GM12874 (cell line): ENCODE measurements around the gene PGBD4.

Source experiments
- CTCF ChIP-seq: IDR thresholded peaks from 2 replicates; pipeline ENCODE4 v1.5.1; 2011; ENCODE audit warnings: low read depth, mild to moderate bottlenecking, control low read depth, low read length, moderate library complexity; ENCODE audit not compliant: insufficient read depth

Gene PGBD4

GRCh38 chr15:34099914-34100313 lies 2.0 kb upstream of the PGBD4 start:
- no peak for TF ChIP-seq CTCF

DNA sequence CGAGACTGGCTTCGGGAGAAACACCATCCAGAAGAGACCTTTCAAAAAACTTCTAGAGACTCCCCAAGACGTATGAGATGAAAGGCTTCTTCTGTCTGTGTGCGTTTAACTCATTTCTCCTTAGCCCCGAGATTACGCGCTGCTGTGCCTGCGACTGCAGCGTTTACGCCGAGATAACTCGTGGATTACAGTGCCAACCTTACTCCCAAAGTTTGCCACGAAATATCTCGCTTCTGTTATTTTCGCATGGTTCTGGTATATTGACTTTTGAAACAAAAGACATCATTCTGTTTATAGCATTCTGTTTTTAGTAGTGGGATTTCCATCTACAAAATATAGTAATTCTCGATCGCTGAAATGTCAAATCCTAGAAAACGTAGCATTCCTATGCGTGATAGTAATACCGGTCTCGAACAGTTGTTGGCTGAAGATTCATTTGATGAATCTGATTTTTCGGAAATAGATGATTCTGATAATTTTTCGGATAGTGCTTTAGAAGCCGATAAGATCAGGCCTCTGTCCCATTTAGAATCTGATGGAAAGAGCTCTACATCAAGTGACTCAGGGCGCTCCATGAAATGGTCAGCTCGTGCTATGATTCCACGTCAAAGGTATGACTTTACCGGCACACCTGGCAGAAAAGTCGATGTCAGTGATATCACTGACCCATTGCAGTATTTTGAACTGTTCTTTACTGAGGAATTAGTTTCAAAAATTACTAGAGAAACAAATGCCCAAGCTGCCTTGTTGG lies 467 bp downstream of the PGBD4 start:
- no peak for TF ChIP-seq CTCF

DNA sequence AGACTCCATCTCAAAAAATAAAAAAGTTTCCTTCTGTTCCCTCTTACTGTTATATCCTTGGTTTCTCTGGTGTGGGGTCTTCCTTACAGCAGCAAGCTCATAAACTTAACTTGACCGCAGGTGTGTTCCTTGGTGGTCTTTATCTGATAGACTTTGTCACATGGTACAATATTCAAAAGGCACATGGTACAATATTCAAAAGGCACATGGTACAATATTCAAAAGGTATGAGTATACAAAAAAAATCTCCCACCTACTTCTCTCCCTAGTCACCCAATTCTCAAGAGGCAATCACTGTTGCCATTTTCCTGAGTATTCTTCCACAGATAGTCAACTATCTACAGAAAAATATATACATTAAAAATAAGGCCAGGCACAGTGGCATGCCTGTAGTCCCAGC lies 4.5 kb downstream of the PGBD4 start:
- TF ChIP-seq CTCF, result no peak

DNA sequence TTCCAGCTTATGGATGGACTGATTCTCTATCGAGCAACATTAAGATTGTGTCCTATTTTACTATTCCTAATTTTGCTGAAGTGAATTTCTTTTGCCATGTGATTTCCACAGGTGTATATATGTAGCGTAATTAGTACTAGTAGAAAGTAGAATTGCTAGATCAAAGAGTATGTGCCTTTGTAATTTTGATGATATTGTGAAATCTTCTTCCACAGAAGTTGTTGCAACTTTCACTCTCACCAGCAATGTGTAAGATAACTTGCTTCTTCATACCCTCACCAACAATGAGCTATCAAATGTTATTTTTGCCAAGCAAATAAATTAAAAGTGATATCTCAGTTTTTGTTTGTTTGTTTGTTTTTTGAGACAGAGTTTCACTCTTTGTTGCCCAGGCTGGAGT lies 5.4 kb downstream of the PGBD4 start:
- TF ChIP-seq CTCF, result no peak

- peak; percentile 53; the same call in 1 of the 2 replicates for TF ChIP-seq CTCF
Observed at GRCh38 chr15:34109797-34110663, 8.1 kb downstream of the PGBD4 start.

DNA sequence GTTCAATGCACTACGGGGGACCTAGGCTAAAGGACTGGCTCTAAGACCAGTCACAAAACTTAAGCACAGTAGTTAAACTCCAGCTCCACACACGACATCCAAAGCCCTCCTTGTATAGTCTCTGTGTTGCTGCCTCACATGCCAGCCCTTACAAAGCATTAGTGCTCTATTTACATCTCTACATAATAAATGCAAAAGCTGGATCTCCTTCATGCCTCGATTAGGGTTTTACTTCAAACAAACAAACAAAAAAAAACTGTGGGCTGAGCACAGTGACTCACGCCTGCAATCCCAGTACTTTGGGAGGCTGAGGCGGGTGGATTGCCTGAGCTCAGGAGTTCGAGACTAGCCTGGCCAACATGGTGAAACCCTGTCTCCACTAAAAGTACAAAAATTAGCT lies 9.6 kb downstream of the PGBD4 start:
- no peak for TF ChIP-seq CTCF

GRCh38 chr15:34114215-34114614 lies 12.3 kb downstream of the PGBD4 start:
- TF ChIP-seq CTCF, result no peak
